Nephron (organoid): ENCODE data around the gene VTI1A.

Experiments used
- H3K27ac Mint-ChIP-seq, 3 experiments: 2 replicates each; pipeline ENCODE4 v1.8.0; 2020; ENCODE audit warnings: mixed read lengths in 3 of 3, mild to moderate bottlenecking in 2 of 3, moderate library complexity in 1 of 3
- H3K27me3 Mint-ChIP-seq: 2 replicates; pipeline ENCODE4 v1.8.0; 2021; ENCODE audit warnings: low read depth, mild to moderate bottlenecking, moderate library complexity, mixed read lengths
- H3K36me3 Mint-ChIP-seq: 2 replicates; pipeline ENCODE4 v1.8.0; 2020; ENCODE audit warnings: low read depth, mixed read lengths
- H3K4me1 Mint-ChIP-seq: 2 replicates; pipeline ENCODE4 v1.8.0; 2020; ENCODE audit warnings: mixed read lengths
- H3K4me3 Mint-ChIP-seq, 3 experiments: 2 replicates each; pipeline ENCODE4 v1.8.0; 2020; ENCODE audit warnings: mild to moderate bottlenecking in 3 of 3, mixed read lengths in 3 of 3, moderate library complexity in 2 of 3
- H3K9me3 Mint-ChIP-seq: 2 replicates; pipeline ENCODE4 v1.8.0; 2020; ENCODE audit warnings: mixed read lengths
- TF ChIP-seq, protein P1 (sequence below), 3 experiments: fragments of 200-600 bp; sonication (generic); IDR thresholded peaks; one replicate each; pipeline ENCODE4 v1.5.0; 2021; ENCODE audit warnings: antibody characterized with exemption in 3 of 3; ENCODE audit not compliant: unreplicated experiment in 3 of 3

The VTI1A gene

DNA sequence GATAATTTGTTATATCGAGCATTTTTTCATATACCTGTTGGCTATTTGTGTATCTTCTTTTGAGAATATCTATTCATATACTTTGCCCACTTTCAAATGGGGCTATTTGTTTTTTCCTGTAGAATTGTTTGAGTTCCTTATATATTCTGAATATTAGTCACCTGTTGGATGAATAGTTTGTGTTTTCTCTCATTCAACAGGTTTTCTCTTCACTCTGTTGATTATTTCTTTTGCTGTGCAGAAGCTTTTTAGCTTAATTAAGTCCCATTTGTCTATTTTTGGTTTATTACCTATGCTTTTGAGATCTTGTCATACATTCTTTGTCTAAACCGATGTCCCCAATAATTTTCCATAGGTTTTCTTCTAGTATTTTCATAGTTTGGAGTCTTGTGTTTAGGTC, 65.3 kb downstream of the VTI1A start:
- Mint-ChIP-seq H3K9me3 (peaks cover 10% of the 10 kb centered on the region), H3K27ac (no peak overlapping the region), H3K36me3 (peaks cover 17% of the 10 kb centered on the region), H3K4me3 (no peak overlapping the region), H3K27me3 (no peaks in the 10 kb centered on the region), H3K4me1 (peaks cover 24% of the 10 kb centered on the region)
- TF ChIP-seq, protein P1, sequence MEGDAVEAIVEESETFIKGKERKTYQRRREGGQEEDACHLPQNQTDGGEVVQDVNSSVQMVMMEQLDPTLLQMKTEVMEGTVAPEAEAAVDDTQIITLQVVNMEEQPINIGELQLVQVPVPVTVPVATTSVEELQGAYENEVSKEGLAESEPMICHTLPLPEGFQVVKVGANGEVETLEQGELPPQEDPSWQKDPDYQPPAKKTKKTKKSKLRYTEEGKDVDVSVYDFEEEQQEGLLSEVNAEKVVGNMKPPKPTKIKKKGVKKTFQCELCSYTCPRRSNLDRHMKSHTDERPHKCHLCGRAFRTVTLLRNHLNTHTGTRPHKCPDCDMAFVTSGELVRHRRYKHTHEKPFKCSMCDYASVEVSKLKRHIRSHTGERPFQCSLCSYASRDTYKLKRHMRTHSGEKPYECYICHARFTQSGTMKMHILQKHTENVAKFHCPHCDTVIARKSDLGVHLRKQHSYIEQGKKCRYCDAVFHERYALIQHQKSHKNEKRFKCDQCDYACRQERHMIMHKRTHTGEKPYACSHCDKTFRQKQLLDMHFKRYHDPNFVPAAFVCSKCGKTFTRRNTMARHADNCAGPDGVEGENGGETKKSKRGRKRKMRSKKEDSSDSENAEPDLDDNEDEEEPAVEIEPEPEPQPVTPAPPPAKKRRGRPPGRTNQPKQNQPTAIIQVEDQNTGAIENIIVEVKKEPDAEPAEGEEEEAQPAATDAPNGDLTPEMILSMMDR (IDR thresholded peaks at IDR 0.05; ENCODE audit: unreplicated experiment in 3 of 3), result no peak

DNA sequence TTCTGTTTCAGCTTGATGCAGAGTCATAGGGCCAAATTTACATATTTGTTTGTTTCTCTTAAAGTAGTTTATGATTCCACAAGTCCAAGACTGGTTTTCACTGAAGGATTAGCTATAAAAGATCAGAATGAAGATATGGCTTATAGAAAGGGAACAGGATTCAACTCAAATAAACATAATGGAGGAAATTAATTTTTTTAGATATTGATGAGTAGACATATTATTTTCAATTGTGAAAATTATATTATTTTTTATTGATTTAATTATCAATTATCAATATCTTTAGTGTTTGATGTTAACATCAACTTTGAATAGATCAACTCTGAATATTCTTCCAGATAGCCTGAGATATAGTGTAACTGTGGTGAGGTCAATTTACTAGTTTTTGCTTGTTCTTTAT, 68.1 kb downstream of the VTI1A start:
- Mint-ChIP-seq H3K4me1 (no peaks in the 10 kb centered on the region), H3K36me3 (peaks cover 17% of the 10 kb centered on the region), H3K9me3 (peaks cover 10% of the 10 kb centered on the region), H3K4me3 (no peak overlapping the region), H3K27me3 (no peaks in the 10 kb centered on the region), H3K27ac (no peak overlapping the region)
- TF ChIP-seq, protein P1 (IDR thresholded peaks at IDR 0.05; ENCODE audit: unreplicated experiment in 3 of 3), result no peak

DNA sequence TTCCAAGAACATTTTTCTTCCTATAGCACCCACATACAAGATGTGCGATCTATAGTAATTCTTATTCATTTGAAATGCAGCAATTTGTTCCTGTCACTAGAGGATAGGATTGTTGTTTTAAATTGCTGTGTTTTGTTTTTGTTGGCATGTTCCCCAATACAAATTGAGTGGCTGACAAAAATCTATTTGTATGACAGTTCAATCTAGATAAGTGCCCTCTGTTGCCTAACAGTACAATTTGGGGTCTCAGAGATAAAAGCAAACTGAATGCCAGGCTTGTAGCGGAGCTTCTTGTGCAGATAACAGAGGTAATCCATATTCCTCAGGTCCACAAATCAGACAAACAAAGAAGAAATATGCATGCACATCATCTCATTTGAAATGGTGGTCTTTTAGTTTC, 68.8 kb downstream of the VTI1A start:
- Mint-ChIP-seq H3K36me3 (peaks cover 17% of the 10 kb centered on the region), H3K27me3 (no peaks in the 10 kb centered on the region), H3K27ac (no peak overlapping the region), H3K9me3 (peaks cover 10% of the 10 kb centered on the region), H3K4me1 (no peaks in the 10 kb centered on the region), H3K4me3 (no peak overlapping the region)
- TF ChIP-seq, protein P1 (IDR thresholded peaks at IDR 0.05; ENCODE audit: unreplicated experiment in 3 of 3), result no peak

DNA sequence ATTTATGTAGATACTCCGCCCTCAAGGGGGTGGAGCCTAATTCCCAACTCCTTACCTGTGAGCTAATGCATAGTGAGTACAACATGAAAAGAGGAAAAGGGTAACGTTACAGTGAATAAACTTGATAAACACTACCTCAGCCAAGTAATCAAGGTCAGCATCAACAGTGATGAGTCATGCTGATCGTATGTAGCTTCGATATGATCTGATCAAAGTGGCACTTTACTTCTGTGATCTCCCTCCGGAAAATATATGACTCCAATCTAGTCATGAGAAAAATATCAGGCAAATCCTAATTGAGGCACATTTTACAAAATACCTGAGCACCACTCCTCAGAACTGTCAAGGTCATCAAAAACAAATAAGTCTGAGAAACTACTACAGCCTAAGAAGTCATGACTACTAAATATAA, 70.4 kb downstream of the VTI1A start:
- Mint-ChIP-seq H3K9me3 (peaks cover 10% of the 10 kb centered on the region), H3K27me3 (no peaks in the 10 kb centered on the region), H3K36me3 (peaks cover 9% of the 10 kb centered on the region), H3K4me3 (no peak overlapping the region), H3K4me1 (no peaks in the 10 kb centered on the region), H3K27ac (no peak overlapping the region)
- TF ChIP-seq, protein P1 (IDR thresholded peaks at IDR 0.05; ENCODE audit: unreplicated experiment in 3 of 3), result no peak

DNA sequence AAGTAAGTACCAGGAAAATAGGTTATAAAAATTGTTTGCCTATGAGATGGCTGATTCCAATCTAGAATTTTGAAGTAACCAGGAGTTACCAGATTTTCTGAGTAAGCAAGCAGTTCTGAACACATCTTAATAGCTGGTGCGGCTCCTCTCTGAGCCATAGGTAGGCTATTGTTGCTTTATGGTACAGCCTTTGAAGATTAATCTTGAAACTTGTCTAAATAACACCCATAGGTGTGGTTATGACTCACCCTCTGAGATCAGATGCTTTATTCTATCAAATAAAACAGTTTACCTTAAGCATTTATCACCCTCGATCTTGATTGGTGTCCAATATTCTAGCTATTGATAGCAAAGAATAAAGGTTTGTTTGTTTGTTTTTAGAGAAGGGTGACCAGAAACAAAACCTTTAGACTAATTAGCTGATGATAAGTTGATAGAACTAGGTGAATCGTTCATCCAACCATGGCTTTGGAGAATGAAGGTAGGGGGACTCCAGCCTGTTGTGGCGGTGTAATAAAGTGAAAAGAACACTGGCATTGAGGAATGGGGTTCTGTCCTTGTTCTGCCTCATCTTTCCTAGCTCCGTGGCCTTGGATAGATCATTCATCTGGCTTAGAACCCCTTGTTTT, 72.2 kb downstream of the VTI1A start:
- H3K27me3 Mint-ChIP-seq, result no peaks in the 10 kb centered on the region
- no peaks in the 10 kb centered on the region for H3K4me1 Mint-ChIP-seq
- TF ChIP-seq, protein P1 (IDR thresholded peaks at IDR 0.05; ENCODE audit: unreplicated experiment in 3 of 3), result no peak
- H3K9me3 Mint-ChIP-seq, result peaks cover 2% of the 10 kb centered on the region
- H3K4me3 Mint-ChIP-seq, result no peak overlapping the region
- peaks cover 2% of the 10 kb centered on the region for H3K36me3 Mint-ChIP-seq
- no peak overlapping the region for H3K27ac Mint-ChIP-seq

DNA sequence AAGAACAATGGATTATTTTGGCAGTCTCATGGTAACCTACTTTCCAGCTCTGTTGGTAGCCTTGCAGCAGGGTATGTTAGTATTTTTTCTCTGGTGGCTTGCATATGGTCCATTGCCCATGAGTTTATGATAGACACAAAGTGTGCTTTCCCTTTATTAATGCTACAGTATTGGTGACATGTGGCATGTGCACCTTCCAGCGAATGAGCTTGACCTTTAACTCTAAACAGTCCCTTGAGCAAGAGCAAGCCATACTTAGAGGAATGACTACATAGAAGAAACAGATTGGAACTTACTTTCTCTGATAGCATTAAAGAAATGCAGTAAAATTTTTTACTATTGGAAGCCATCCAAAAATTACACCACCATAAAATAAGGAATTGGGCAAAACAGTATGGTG, 73.9 kb downstream of the VTI1A start:
- Mint-ChIP-seq H3K27me3 (no peaks in the 10 kb centered on the region), H3K27ac (no peak overlapping the region), H3K36me3 (no peaks in the 10 kb centered on the region), H3K4me1 (no peaks in the 10 kb centered on the region), H3K9me3 (no peaks in the 10 kb centered on the region), H3K4me3 (no peak overlapping the region)
- TF ChIP-seq, protein P1 (IDR thresholded peaks at IDR 0.05; ENCODE audit: unreplicated experiment in 3 of 3), result no peak
